ENCODE measurements around the gene ARL5A. TPM values are rescaled to one million over a fixed set of nuclear protein-coding genes. Genes with fewer than 3 reads are reported as not detected.

The ARL5A gene
- total and polyA plus RNA-seq, 2 donors (not counting 3 experiments of a cell fraction or from before 2014, with no cell fraction given): 25.8 to 73.2 TPM

- H3K9me3 ChIP-seq (replicated peaks; ENCODE audit: control insufficient read depth, insufficient read depth, low read length): no peaks in the 10 kb centered on the region
- TF ChIP-seq MYC (IDR thresholded peaks at IDR 0.05; ENCODE audit: low read depth, low read length) (no peak), EZH2 (IDR thresholded peaks at IDR 0.05; ENCODE audit: borderline replicate concordance, low read depth, low read length, severe bottlenecking) (no peak), MAX (IDR thresholded peaks at IDR 0.05; ENCODE audit: insufficient read depth, insufficient read length) (no peak), POLR2A (IDR thresholded peaks at IDR 0.05; ENCODE audit: low read depth, low read length) (no peak), CTCF (IDR thresholded peaks at IDR 0.05; ENCODE audit: extremely low read depth in 1 of 2, insufficient read depth in 1 of 2, low read depth in 1 of 2, low read length in 2 of 2) (no peak), JUN (IDR thresholded peaks at IDR 0.05; ENCODE audit: borderline replicate concordance, insufficient read depth, insufficient read length, low read depth) (no peak), GATA2 (IDR thresholded peaks at IDR 0.05; ENCODE audit: insufficient read depth, insufficient read length, low read depth, low read length) (no peak), POLR2AphosphoS5 (IDR thresholded peaks at IDR 0.05; ENCODE audit: insufficient read depth, low read depth, low read length) (no peak), FOS (IDR thresholded peaks at IDR 0.05; ENCODE audit: borderline replicate concordance, insufficient read depth, low read length) (no peak)
- no peak overlapping the region for H2AFZ ChIP-seq (ENCODE audit: low read depth, low read length)
- H3K9ac ChIP-seq (replicated peaks; ENCODE audit: extremely low read depth, insufficient read depth, low read length): no peak overlapping the region
- no peaks in the 10 kb centered on the region for H4K20me1 ChIP-seq (replicated peaks; ENCODE audit: control insufficient read depth, extremely low read depth, insufficient read depth, low read length)
- DNase-seq (ENCODE audit: low read depth, low spot score) (no peak), FAIRE-seq (no peak)
- BruUV-seq (replicated peaks): no TSS peak
- H3K9me1 ChIP-seq (replicated peaks; ENCODE audit: control insufficient read depth, extremely low read depth, insufficient read depth, low read length): no peaks in the 10 kb centered on the region
- no peaks in the 10 kb centered on the region for H3K79me2 ChIP-seq (ENCODE audit: control insufficient read depth, insufficient read depth, low read length)
- no peak overlapping the region for H3K27ac ChIP-seq (ENCODE audit: insufficient read depth, low read depth, low read length)
- H3K27me3 ChIP-seq (ENCODE audit: control insufficient read depth in 2 of 2, insufficient read depth in 2 of 2, low read length in 2 of 2): no peaks in the 10 kb centered on the region
- H3K36me3 ChIP-seq (ENCODE audit: control insufficient read depth in 2 of 2, extremely low read depth in 1 of 2, insufficient read depth in 2 of 2, low read length in 2 of 2): no peaks in the 10 kb centered on the region
- ChIA-PET CTCF (no interaction called here), POLR2A (no interaction called here)
- H3K4me1 ChIP-seq (ENCODE audit: control insufficient read depth, extremely low read depth, insufficient read depth, low read length): peaks cover 17% of the 10 kb centered on the region
- intact Hi-C loops (cut with micrococcal nuclease): no loop called here
- no peak overlapping the region for H3K4me3 ChIP-seq (replicated peaks in 1 of 3; ENCODE audit: insufficient read depth in 1 of 3, low read depth in 1 of 3, low read length in 3 of 3)
- no peak overlapping the region for H3K4me2 ChIP-seq (ENCODE audit: insufficient read depth, low read length)
- dilution Hi-C loops (cut with MboI; ENCODE audit: extremely low pct_ligation_motif_present, low sequenced_read_pairs): no loop called here
Observed at GRCh38 chr2:151761193-151761592, 67.0 kb downstream of the ARL5A start.
